ENCODE data around the gene CFAP57.

DNA sequence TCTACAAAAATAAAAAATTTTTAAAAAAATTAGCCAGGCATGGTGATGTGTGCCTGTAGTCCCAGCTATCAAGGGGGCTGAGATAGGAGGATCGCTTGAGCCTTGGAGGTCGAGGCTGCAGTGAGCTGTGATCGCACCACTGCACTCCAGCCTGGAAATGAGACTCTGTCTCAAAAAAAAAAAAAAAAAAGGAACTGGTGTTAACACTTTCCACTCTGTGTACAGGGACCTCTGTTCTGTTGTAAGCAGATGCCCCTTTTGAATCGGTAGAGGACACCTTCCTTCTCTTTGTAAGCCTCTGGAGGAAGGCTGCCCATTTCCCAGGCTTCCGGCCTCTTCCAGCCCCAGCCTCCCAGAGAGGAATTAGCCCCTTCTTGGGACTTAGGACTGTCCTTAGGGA, 120.5 kb downstream of the CFAP57 start:
- TF ChIP-seq POLR2A (IDR thresholded peaks at IDR 0.05; ENCODE audit: control extremely low read depth in 1 of 2, low read depth in 2 of 2, low read length in 2 of 2), result no peak
- TF ChIP-seq SP1 (IDR thresholded peaks at IDR 0.05; ENCODE audit: low read depth, low read length), result no peak
- TF ChIP-seq, protein P1, sequence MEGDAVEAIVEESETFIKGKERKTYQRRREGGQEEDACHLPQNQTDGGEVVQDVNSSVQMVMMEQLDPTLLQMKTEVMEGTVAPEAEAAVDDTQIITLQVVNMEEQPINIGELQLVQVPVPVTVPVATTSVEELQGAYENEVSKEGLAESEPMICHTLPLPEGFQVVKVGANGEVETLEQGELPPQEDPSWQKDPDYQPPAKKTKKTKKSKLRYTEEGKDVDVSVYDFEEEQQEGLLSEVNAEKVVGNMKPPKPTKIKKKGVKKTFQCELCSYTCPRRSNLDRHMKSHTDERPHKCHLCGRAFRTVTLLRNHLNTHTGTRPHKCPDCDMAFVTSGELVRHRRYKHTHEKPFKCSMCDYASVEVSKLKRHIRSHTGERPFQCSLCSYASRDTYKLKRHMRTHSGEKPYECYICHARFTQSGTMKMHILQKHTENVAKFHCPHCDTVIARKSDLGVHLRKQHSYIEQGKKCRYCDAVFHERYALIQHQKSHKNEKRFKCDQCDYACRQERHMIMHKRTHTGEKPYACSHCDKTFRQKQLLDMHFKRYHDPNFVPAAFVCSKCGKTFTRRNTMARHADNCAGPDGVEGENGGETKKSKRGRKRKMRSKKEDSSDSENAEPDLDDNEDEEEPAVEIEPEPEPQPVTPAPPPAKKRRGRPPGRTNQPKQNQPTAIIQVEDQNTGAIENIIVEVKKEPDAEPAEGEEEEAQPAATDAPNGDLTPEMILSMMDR (IDR thresholded peaks at IDR 0.05; ENCODE audit: control extremely low read depth in 1 of 3, insufficient read depth in 1 of 3, low read depth in 1 of 3, low read length in 3 of 3), result no peak
- TF ChIP-seq, protein P2, sequence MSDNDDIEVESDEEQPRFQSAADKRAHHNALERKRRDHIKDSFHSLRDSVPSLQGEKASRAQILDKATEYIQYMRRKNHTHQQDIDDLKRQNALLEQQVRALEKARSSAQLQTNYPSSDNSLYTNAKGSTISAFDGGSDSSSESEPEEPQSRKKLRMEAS (IDR thresholded peaks at IDR 0.05), result no peak

All from H1 (cell line).